HEK293T (cell line): ENCODE measurements around the gene ADAMTS15.

Experiments
- CTCF ChIA-PET: fragments of 350-600 bp; formaldehyde crosslinking; extraction: SDS; loops from one replicate; lab custom pipeline; 2021; ENCODE audit warnings: antibody characterized with exemption, inconsistent platforms; lab: Yijun Ruan, JAX
- POLR2A ChIA-PET: fragments of 350-600 bp; formaldehyde crosslinking; extraction: SDS; loops from one replicate; lab custom pipeline; 2020; ENCODE audit warnings: antibody characterized with exemption, inconsistent platforms; lab: Yijun Ruan, JAX
- DNase-seq: peaks from one replicate; pipeline ENCODE4 v3.0.0; 2012; ENCODE audit warnings: mixed read lengths; ENCODE audit errors: extremely low spot score
- ARNT ChIP-seq: fragments of 450-650 bp; IDR thresholded peaks from 2 replicates; pipeline ENCODE4 v1.6.1; 2017; ENCODE audit warnings: mild to moderate bottlenecking
- BHLHE40 ChIP-seq: fragments of 450-650 bp; IDR thresholded peaks from 2 replicates; pipeline ENCODE4 v1.6.1; 2016; ENCODE audit warnings: mild to moderate bottlenecking, moderate library complexity, borderline replicate concordance
- CTBP1 ChIP-seq: fragments of 450-650 bp; IDR thresholded peaks from 2 replicates; pipeline ENCODE4 v1.6.1; 2016; ENCODE audit warnings: borderline replicate concordance
- ELF4 ChIP-seq: fragments of 450-650 bp; IDR thresholded peaks from 2 replicates; pipeline ENCODE4 v1.6.1; 2017; ENCODE audit warnings: antibody characterized with exemption
- FOXA1 ChIP-seq: fragments of 450-650 bp; IDR thresholded peaks from 2 replicates; pipeline ENCODE4 v1.6.1; 2016; ENCODE audit warnings: mild to moderate bottlenecking
- FOXK2 ChIP-seq: fragments of 450-650 bp; IDR thresholded peaks from 2 replicates; pipeline ENCODE4 v1.6.1; 2016; ENCODE audit warnings: mild to moderate bottlenecking
- FOXM1 ChIP-seq: fragments of 450-650 bp; IDR thresholded peaks from 2 replicates; pipeline ENCODE4 v1.6.1; 2017; ENCODE audit warnings: mild to moderate bottlenecking, borderline replicate concordance
- HDGF ChIP-seq: fragments of 450-650 bp; IDR thresholded peaks from 2 replicates; pipeline ENCODE4 v1.6.1; 2017; ENCODE audit warnings: antibody characterized with exemption, borderline replicate concordance
- L3MBTL2 ChIP-seq: fragments of 450-650 bp; conservative IDR thresholded peaks from 2 replicates; pipeline ENCODE4 v1.6.1; 2016; ENCODE audit warnings: mild to moderate bottlenecking
- LEF1 ChIP-seq: fragments of 450-650 bp; IDR thresholded peaks from 2 replicates; pipeline ENCODE4 v1.6.1; 2017; ENCODE audit warnings: mild to moderate bottlenecking, borderline replicate concordance
- NFRKB ChIP-seq: fragments of 450-650 bp; IDR thresholded peaks from 2 replicates; pipeline ENCODE4 v1.6.1; 2016; ENCODE audit warnings: mild to moderate bottlenecking, moderate library complexity
- PKNOX1 ChIP-seq: fragments of 450-650 bp; IDR thresholded peaks from 2 replicates; pipeline ENCODE4 v1.6.1; 2016
- SP1 ChIP-seq: fragments of 450-650 bp; IDR thresholded peaks from 2 replicates; pipeline ENCODE4 v1.6.1; 2017
- SUZ12 ChIP-seq: fragments of 450-650 bp; IDR thresholded peaks from 2 replicates; pipeline ENCODE4 v1.6.1; 2016; ENCODE audit warnings: mild to moderate bottlenecking
- TARDBP ChIP-seq: fragments of 450-650 bp; IDR thresholded peaks from 2 replicates; pipeline ENCODE4 v1.6.1; 2016
- ZNF384 ChIP-seq: fragments of 450-650 bp; IDR thresholded peaks from 2 replicates; pipeline ENCODE4 v1.6.1; 2016

ADAMTS15 gene

GRCh38 chr11:130418210-130418609 lies 30.2 kb upstream of the ADAMTS15 start:
- DNase-seq = no peak
- TF ChIP-seq NFRKB (no peak), ELF4 (no peak), CTBP1 (no peak), SP1 (no peak), HDGF (no peak), L3MBTL2 (no peak), FOXM1 (no peak), FOXK2 (no peak), FOXA1 (no peak), TARDBP (no peak), PKNOX1 (no peak), BHLHE40 (no peak), ARNT (no peak), LEF1 (no peak), ZNF384 (no peak), SUZ12 (no peak)
- CTCF ChIA-PET = interaction anchor here (1.0 kb wide), 1 partner anchor 10 kb away, joined by 3 read pairs; no protein-coding TSS in a partner anchor
- POLR2A ChIA-PET = no interaction called here

GRCh38 chr11:130418756-130419155 lies 29.7 kb upstream of the ADAMTS15 start:
- ChIA-PET CTCF (no interaction called here), POLR2A (no interaction called here)
- DNase-seq = no peak
- TF ChIP-seq NFRKB = no peak
- TF ChIP-seq FOXA1 = no peak
- TF ChIP-seq ARNT = no peak
- TF ChIP-seq PKNOX1 = no peak
- no peak for TF ChIP-seq FOXK2
- no peak for TF ChIP-seq TARDBP
- TF ChIP-seq CTBP1 = no peak
- no peak for TF ChIP-seq SUZ12
- TF ChIP-seq BHLHE40 = no peak

GRCh38 chr11:130420478-130421198 lies 27.8 kb upstream of the ADAMTS15 start:
- TF ChIP-seq L3MBTL2 = no peak
- ChIA-PET POLR2A (no interaction called here), CTCF (no interaction called here)
- DNase-seq = no peak

GRCh38 chr11:130421199-130421585 lies 27.3 kb upstream of the ADAMTS15 start:
- POLR2A ChIA-PET = no interaction called here
- TF ChIP-seq HDGF (no peak), FOXK2 (no peak), BHLHE40 (no peak), PKNOX1 (no peak), ELF4 (no peak), ZNF384 (no peak), TARDBP (no peak), NFRKB (no peak), ARNT (no peak), LEF1 (no peak), CTBP1 (no peak)
- CTCF ChIA-PET = no interaction called here
- no peak for DNase-seq

- no peak for TF ChIP-seq HDGF
- TF ChIP-seq TARDBP = no peak
- TF ChIP-seq ARNT = no peak
- TF ChIP-seq FOXA1 = no peak
- TF ChIP-seq PKNOX1 = no peak
- TF ChIP-seq FOXM1 = no peak
- TF ChIP-seq SP1 = no peak
- TF ChIP-seq SUZ12 = no peak
- TF ChIP-seq NFRKB = no peak
- TF ChIP-seq ZNF384 = no peak
- no peak for TF ChIP-seq L3MBTL2
- no peak for TF ChIP-seq ELF4
- no peak for TF ChIP-seq LEF1
- TF ChIP-seq BHLHE40 = no peak
- TF ChIP-seq FOXK2 = no peak
- no peak for TF ChIP-seq CTBP1
These were observed 26.7 kb upstream of the ADAMTS15 start for GRCh38 chr11:130421697-130422096.

More at GRCh38 chr11:130421697-130422096, 26.7 kb upstream of the ADAMTS15 start:
- CTCF ChIA-PET = no interaction called here
- POLR2A ChIA-PET = no interaction called here
- no peak for DNase-seq
